IPS-NIHi7 (cell line): ENCODE data around the gene WNK3.

Experiments
- DNase-seq: peaks from one replicate; pipeline ENCODE4 v3.0.0; 2012; ENCODE audit warnings: mixed read lengths; ENCODE audit errors: extremely low spot score

Gene WNK3

GRCh38 chrX:54238588-54238987 is 119.3 kb downstream of the WNK3 start:
- no peak for DNase-seq

- no peak for DNase-seq
Measured at GRCh38 chrX:54237014-54237413, 120.8 kb downstream of the WNK3 start.

- DNase-seq = no peak
Measured at GRCh38 chrX:54230435-54231148, 127.3 kb downstream of the WNK3 start.

- DNase-seq = no peak
Measured at GRCh38 chrX:54223581-54223980, 134.3 kb downstream of the WNK3 start.

- DNase-seq = no peak
Measured at GRCh38 chrX:54213603-54214002, 144.2 kb downstream of the WNK3 start.

GRCh38 chrX:54208531-54208930 is 149.3 kb downstream of the WNK3 start:
- no peak for DNase-seq

GRCh38 chrX:54198262-54198661 is 159.6 kb downstream of the WNK3 start:
- DNase-seq = no peak

GRCh38 chrX:54194982-54195588 is 162.8 kb downstream of the WNK3 start:
- no peak for DNase-seq

GRCh38 chrX:54193085-54193821 is 164.6 kb downstream of the WNK3 start:
- DNase-seq = no peak

GRCh38 chrX:54184474-54184873 is 173.4 kb downstream of the WNK3 start:
- no peak for DNase-seq

- DNase-seq = peak; percentile 81
Measured at GRCh38 chrX:54182864-54183613, 174.8 kb downstream of the WNK3 start, which contains the start of gene FAM120C. Gene FAM120C (minus strand): TSS chrX:54183254. CDS start chrX:54183198, 56 bp downstream.

GRCh38 chrX:54182194-54182863 is 175.5 kb downstream of the WNK3 start:
- DNase-seq = peak; percentile 34

- no peak for DNase-seq
Measured at GRCh38 chrX:54181202-54181953, 176.5 kb downstream of the WNK3 start.

- DNase-seq = no peak
Measured at GRCh38 chrX:54180403-54180802, 177.4 kb downstream of the WNK3 start.

GRCh38 chrX:54178100-54178940 is 179.5 kb downstream of the WNK3 start:
- no peak for DNase-seq

GRCh38 chrX:54177306-54177705 is 180.5 kb downstream of the WNK3 start:
- DNase-seq = no peak

GRCh38 chrX:54173791-54174190 is 184.1 kb downstream of the WNK3 start:
- no peak for DNase-seq

GRCh38 chrX:54172455-54172854 is 185.4 kb downstream of the WNK3 start:
- no peak for DNase-seq

GRCh38 chrX:54171527-54172250 is 186.2 kb downstream of the WNK3 start:
- DNase-seq = no peak
